ENCODE data around the gene FBXW10.
A peak's percentile ranks its signal among the peaks of the same experiment; 100 is the strongest.
"Not testable (repeated sequence)": the region's sequence is repeated elsewhere in the genome, so short reads cannot be mapped to it uniquely, and the experiment has no call there.

FBXW10 gene

GRCh38 chr17:18743699-18744421 lies at the start of gene FBXW10:
Gene FBXW10 (plus strand): TSS chr17:18744054. CDS start chr17:18744245, 191 bp downstream.
- DNase-seq (ENCODE audit: low read depth, low spot score), result not testable (repeated sequence)

GRCh38 chr17:18695143-18695542 lies 48.7 kb upstream of the FBXW10 start:
- not testable (repeated sequence) for DNase-seq (ENCODE audit: low read depth, low spot score)

- not testable (repeated sequence) for DNase-seq (ENCODE audit: low read depth, low spot score)
These were observed 45.3 kb upstream of the FBXW10 start for GRCh38 chr17:18698473-18699103.

GRCh38 chr17:18705955-18706354 lies 37.9 kb upstream of the FBXW10 start:
- not testable (repeated sequence) for DNase-seq (ENCODE audit: low read depth, low spot score)

- not testable (repeated sequence) for DNase-seq (ENCODE audit: low read depth, low spot score)
These were observed 35.6 kb upstream of the FBXW10 start for GRCh38 chr17:18708215-18708614.

- DNase-seq (ENCODE audit: low read depth, low spot score), result peak; percentile 26
These were observed 31.4 kb upstream of the FBXW10 start for GRCh38 chr17:18712354-18712999.

GRCh38 chr17:18718643-18719427 lies 25.0 kb upstream of the FBXW10 start:
- not testable (repeated sequence) for DNase-seq (ENCODE audit: low read depth, low spot score)

GRCh38 chr17:18719428-18720110 lies 24.3 kb upstream of the FBXW10 start:
- not testable (repeated sequence) for DNase-seq (ENCODE audit: low read depth, low spot score)

- DNase-seq (ENCODE audit: low read depth, low spot score), result not testable (repeated sequence)
These were observed 21.9 kb upstream of the FBXW10 start for GRCh38 chr17:18721775-18722547.

- not testable (repeated sequence) for DNase-seq (ENCODE audit: low read depth, low spot score)
These were observed 21.2 kb upstream of the FBXW10 start for GRCh38 chr17:18722612-18723011.

- DNase-seq (ENCODE audit: low read depth, low spot score), result not testable (repeated sequence)
These were observed 20.3 kb upstream of the FBXW10 start for GRCh38 chr17:18723509-18723908.

- not testable (repeated sequence) for DNase-seq (ENCODE audit: low read depth, low spot score)
These were observed 11.4 kb upstream of the FBXW10 start for GRCh38 chr17:18732438-18732837.

GRCh38 chr17:18733350-18733749 lies 10.5 kb upstream of the FBXW10 start:
- not testable (repeated sequence) for DNase-seq (ENCODE audit: low read depth, low spot score)

GRCh38 chr17:18739616-18740391 lies 4.0 kb upstream of the FBXW10 start:
- not testable (repeated sequence) for DNase-seq (ENCODE audit: low read depth, low spot score)

- not testable (repeated sequence) for DNase-seq (ENCODE audit: low read depth, low spot score)
These were observed 2.6 kb upstream of the FBXW10 start for GRCh38 chr17:18741228-18741627.

GRCh38 chr17:18744726-18745125 lies 872 bp downstream of the FBXW10 start:
- not testable (repeated sequence) for DNase-seq (ENCODE audit: low read depth, low spot score)

- DNase-seq (ENCODE audit: low read depth, low spot score), result not testable (repeated sequence)
These were observed 2.7 kb downstream of the FBXW10 start for GRCh38 chr17:18746551-18746950.

- DNase-seq (ENCODE audit: low read depth, low spot score), result not testable (repeated sequence)
These were observed 3.6 kb downstream of the FBXW10 start for GRCh38 chr17:18747501-18747900.

- DNase-seq (ENCODE audit: low read depth, low spot score), result not testable (repeated sequence)
These were observed 6.4 kb downstream of the FBXW10 start for GRCh38 chr17:18750242-18750641.
